Natural killer cell (primary cell): Measurements from ENCODE around the gene TIGD3. TPM values are rescaled to one million over a fixed set of nuclear protein-coding genes. Genes with fewer than 3 reads are reported as not detected.

Experiments
- ATAC-seq, 3 donors: fragments of 150-1000 bp in 2 of 3; fragments of 200-7000 bp in 1 of 3; cut with Tn5 transposase; 1 replicate in 1 of 3; 2 replicates in 2 of 3; pipeline ENCODE4 v1.10.0; 2021; ENCODE audit warnings: mild to moderate bottlenecking in 2 of 3, moderate library complexity in 2 of 3
- DNase-seq, 2 donors: peaks; one replicate each; pipeline versions ENCODE4 v3.0.0 to v3.0.0-alpha.2; 2013 to 2021; ENCODE audit warnings: mixed read lengths in 1 of 2
- H3K27ac ChIP-seq: one replicate; pipeline ENCODE4 v1.5.1; 2013; ENCODE audit warnings: mild to moderate bottlenecking, low read length
- H3K27me3 ChIP-seq: one replicate; pipeline ENCODE4 v1.6.1; 2013; ENCODE audit warnings: low read length; ENCODE audit not compliant: control insufficient read depth, insufficient read depth
- H3K36me3 ChIP-seq: one replicate; pipeline ENCODE4 v1.6.1; 2013; ENCODE audit warnings: low read length; ENCODE audit not compliant: control insufficient read depth, insufficient read depth
- H3K4me1 ChIP-seq: one replicate; pipeline ENCODE4 v1.6.1; 2013; ENCODE audit warnings: low read length; ENCODE audit not compliant: control insufficient read depth, insufficient read depth
- H3K4me3 ChIP-seq: one replicate; pipeline ENCODE4 v1.5.1; 2013; ENCODE audit warnings: low read length
- H3K9me3 ChIP-seq: one replicate; pipeline ENCODE4 v1.6.1; 2013; ENCODE audit warnings: low read length; ENCODE audit not compliant: control insufficient read depth, insufficient read depth
- H3K27ac Mint-ChIP-seq, 2 donors: one replicate each; pipeline ENCODE4 v1.8.0; 2022; ENCODE audit warnings: mild to moderate bottlenecking in 2 of 2, mixed read lengths in 2 of 2, moderate library complexity in 1 of 2
- H3K27me3 Mint-ChIP-seq, 2 donors: one replicate each; pipeline ENCODE4 v1.8.0; 2022; ENCODE audit warnings: low read depth in 2 of 2, mixed read lengths in 2 of 2
- H3K36me3 Mint-ChIP-seq: one replicate; pipeline ENCODE4 v1.8.0; 2022; ENCODE audit warnings: mixed read lengths
- H3K4me1 Mint-ChIP-seq, 2 donors: one replicate each; pipeline ENCODE4 v1.8.0; 2022; ENCODE audit warnings: mixed read lengths in 2 of 2
- H3K4me3 Mint-ChIP-seq: one replicate; pipeline ENCODE4 v1.8.0; 2022; ENCODE audit warnings: mild to moderate bottlenecking, moderate library complexity, mixed read lengths
- H3K9me3 Mint-ChIP-seq, 2 donors: one replicate each; pipeline ENCODE4 v1.8.0; 2022; ENCODE audit warnings: mixed read lengths in 2 of 2
- WGBS: methylation state at CpG from one replicate; pipeline ENCODE4 v1.1.7; 2013; ENCODE audit warnings: missing lambda C conversion rate; ENCODE audit not compliant: insufficient coverage; 5-methylcytosine and 5-hydroxymethylcytosine counted together
- intact Hi-C: fragments of 100-400 bp; cut with micrococcal nuclease; formaldehyde crosslinking; loops from one replicate; pipeline ENCODE4 v1.14.2; 2022
- total RNA-seq, 4 donors: library from RNA; stranded (reverse); fragments of 120-200 nt in 1 of 4; gene quantifications; one replicate each; pipeline versions ENCODE4 v1.2.3 to v1.2.4, GENCODE V29; 2013 to 2022
- TF ChIP-seq, protein P1 (sequence below): fragments of 200-600 bp; IDR thresholded peaks from one replicate; pipeline ENCODE4 v1.8.0; 2022; ENCODE audit warnings: antibody characterized with exemption

The TIGD3 gene
- total RNA-seq, 3 donors from 2014 or later (not counting 1 experiment from before 2014, with no cell fraction given), result 0.70 to 2.2 (median 1.2) TPM

- TF ChIP-seq, protein P1, sequence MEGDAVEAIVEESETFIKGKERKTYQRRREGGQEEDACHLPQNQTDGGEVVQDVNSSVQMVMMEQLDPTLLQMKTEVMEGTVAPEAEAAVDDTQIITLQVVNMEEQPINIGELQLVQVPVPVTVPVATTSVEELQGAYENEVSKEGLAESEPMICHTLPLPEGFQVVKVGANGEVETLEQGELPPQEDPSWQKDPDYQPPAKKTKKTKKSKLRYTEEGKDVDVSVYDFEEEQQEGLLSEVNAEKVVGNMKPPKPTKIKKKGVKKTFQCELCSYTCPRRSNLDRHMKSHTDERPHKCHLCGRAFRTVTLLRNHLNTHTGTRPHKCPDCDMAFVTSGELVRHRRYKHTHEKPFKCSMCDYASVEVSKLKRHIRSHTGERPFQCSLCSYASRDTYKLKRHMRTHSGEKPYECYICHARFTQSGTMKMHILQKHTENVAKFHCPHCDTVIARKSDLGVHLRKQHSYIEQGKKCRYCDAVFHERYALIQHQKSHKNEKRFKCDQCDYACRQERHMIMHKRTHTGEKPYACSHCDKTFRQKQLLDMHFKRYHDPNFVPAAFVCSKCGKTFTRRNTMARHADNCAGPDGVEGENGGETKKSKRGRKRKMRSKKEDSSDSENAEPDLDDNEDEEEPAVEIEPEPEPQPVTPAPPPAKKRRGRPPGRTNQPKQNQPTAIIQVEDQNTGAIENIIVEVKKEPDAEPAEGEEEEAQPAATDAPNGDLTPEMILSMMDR, result no peak
- no peaks in the 10 kb centered on the region for H3K9me3 Mint-ChIP-seq
- H3K9me3 ChIP-seq, result no peaks in the 10 kb centered on the region
- no peak overlapping the region for H3K4me3 Mint-ChIP-seq
- H3K36me3 Mint-ChIP-seq, result no peaks in the 10 kb centered on the region
- WGBS, result 98% methylated on average over 20 of the region's 20 CpGs
- ATAC-seq (no peak), DNase-seq (no peak)
- H3K27ac ChIP-seq, result no peak overlapping the region
- intact Hi-C loops, result no loop called here
- H3K27me3 ChIP-seq, result no peaks in the 10 kb centered on the region
- H3K4me1 Mint-ChIP-seq, result peaks cover 13 to 23% of the 10 kb centered on the region in 2 donors
- H3K27ac Mint-ChIP-seq, result no peak overlapping the region
- peaks cover 20% of the 10 kb centered on the region for H3K4me1 ChIP-seq
- H3K27me3 Mint-ChIP-seq, result no peaks in the 10 kb centered on the region
- peaks cover 41% of the 10 kb centered on the region for H3K36me3 ChIP-seq
- H3K4me3 ChIP-seq, result no peak overlapping the region
Measured at GRCh38 chr11:65394125-65394536, 39.6 kb downstream of the TIGD3 start.

- DNase-seq, result no peak
- H3K27me3 ChIP-seq, result no peaks in the 10 kb centered on the region
- no peak overlapping the region for H3K27ac ChIP-seq
- H3K27me3 Mint-ChIP-seq, result no peaks in the 10 kb centered on the region
- intact Hi-C loops, result no loop called here
- no peaks in the 10 kb centered on the region for H3K36me3 Mint-ChIP-seq
- no peaks in the 10 kb centered on the region for H3K9me3 ChIP-seq
- H3K9me3 Mint-ChIP-seq, result no peaks in the 10 kb centered on the region
- H3K4me3 Mint-ChIP-seq, result no peak overlapping the region
- no peak overlapping the region for H3K27ac Mint-ChIP-seq
- no peak overlapping the region for H3K4me3 ChIP-seq
- peaks cover 1% of the 10 kb centered on the region for H3K4me1 ChIP-seq
- ATAC-seq, result no peak
- peaks cover 5 to 10% of the 10 kb centered on the region in 2 donors for H3K4me1 Mint-ChIP-seq
- WGBS, result 93% methylated on average over 15 of the region's 15 CpGs
- peaks cover 51% of the 10 kb centered on the region for H3K36me3 ChIP-seq
- TF ChIP-seq, protein P1, result no peak
Measured at GRCh38 chr11:65395961-65396530, 41.5 kb downstream of the TIGD3 start.

DNA sequence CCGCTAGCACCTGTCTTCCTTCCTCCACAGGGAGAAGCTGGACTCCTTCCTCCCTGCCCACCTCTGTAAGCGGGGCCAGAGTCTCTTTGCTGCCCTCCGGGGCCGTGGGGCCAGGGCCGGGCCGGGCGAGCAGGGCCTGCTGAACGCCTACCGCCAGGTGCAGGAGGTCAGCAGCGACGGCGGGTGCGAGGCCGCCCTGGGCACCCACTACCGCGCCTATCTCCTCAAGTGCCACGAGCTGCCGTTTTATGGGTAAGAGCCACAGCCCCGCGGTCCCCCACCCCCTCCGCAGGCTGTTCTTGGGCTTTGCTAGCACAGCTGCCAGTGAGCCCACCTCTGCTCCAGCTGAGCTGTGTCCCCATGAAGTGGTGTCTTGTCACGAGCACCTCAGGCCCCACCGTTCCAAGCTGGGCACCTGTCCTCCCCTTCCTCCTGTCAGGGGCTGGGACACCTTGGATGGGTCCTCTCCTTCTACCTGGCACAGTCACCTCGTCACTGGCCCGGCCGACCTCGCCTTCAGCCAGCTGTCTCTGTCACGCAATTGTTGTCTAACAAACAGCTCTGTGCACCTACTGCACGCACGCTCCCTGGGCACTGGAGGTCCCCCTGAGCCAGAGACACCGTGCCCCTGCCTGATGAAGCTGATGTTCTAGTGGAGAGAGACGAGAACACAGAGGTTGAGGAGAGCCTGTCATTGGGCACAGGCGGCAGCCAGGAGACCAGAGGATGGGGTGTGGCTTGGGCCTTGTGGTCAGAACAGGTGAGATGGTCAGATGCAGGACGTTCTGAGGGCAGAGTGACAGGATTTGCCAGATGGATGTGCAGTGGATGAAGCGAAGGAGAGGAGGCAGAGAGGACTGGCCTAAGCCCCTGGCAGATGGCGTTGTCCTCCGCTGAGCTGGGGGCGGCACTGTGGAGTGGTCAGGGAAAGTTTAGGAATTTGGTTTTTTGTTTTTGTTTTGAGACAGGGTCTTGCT lies 42.5 kb downstream of the TIGD3 start:
- H3K27me3 Mint-ChIP-seq, result no peaks in the 10 kb centered on the region
- peak overlapping the region in 1 of 2 donors; percentile 15 for H3K27ac Mint-ChIP-seq
- H3K36me3 Mint-ChIP-seq, result no peaks in the 10 kb centered on the region
- TF ChIP-seq, protein P1, result no peak
- no peaks in the 10 kb centered on the region for H3K27me3 ChIP-seq
- no peak overlapping the region for H3K27ac ChIP-seq
- no peaks in the 10 kb centered on the region for H3K4me1 ChIP-seq
- 93% methylated on average over 38 of the region's 38 CpGs for WGBS
- peaks cover 53% of the 10 kb centered on the region for H3K36me3 ChIP-seq
- H3K9me3 Mint-ChIP-seq, result no peaks in the 10 kb centered on the region
- no peaks in the 10 kb centered on the region for H3K9me3 ChIP-seq
- DNase-seq (no peak), ATAC-seq (peak in 1 of 3 donors; percentile 28)
- no peak overlapping the region for H3K4me3 ChIP-seq
- intact Hi-C loops, result no loop called here
- H3K4me3 Mint-ChIP-seq, result no peak overlapping the region
- H3K4me1 Mint-ChIP-seq, result peaks cover under 1 to 10% of the 10 kb centered on the region in 2 donors
